Measurements from ENCODE around the gene GAGE10.
"Not testable (repeated sequence)": the region's sequence is repeated elsewhere in the genome, so short reads cannot be mapped to it uniquely, and the experiment has no call there.

GRCh38 chrX:49307775-49308174, 4.3 kb downstream of the GAGE10 start:
- TF ChIP-seq CTCF, EZH2, EZH2phosphoT487 (IDR thresholded peaks at IDR 0.05): not testable (repeated sequence)
